ENCODE measurements around the gene KCNG1. TPM values are rescaled to one million over a fixed set of nuclear protein-coding genes. Genes with fewer than 3 reads are reported as not detected.

KCNG1 gene
- total and polyA plus RNA-seq, 2 of the 8 experiments (the other 6 are each of a cell fraction or from before 2014, with no cell fraction given), result 16.0 to 18.0 TPM

- no peak for TF ChIP-seq CTBP2 (IDR thresholded peaks at IDR 0.05; ENCODE audit: borderline replicate concordance, insufficient read depth, insufficient read length, low read length)
- no peak for TF ChIP-seq RFX5 (IDR thresholded peaks at IDR 0.05; ENCODE audit: borderline replicate concordance, low read depth, low read length)
- no peak for TF ChIP-seq SRF (IDR thresholded peaks at IDR 0.05; ENCODE audit: low read depth, low read length)
- no peak for TF ChIP-seq TAF7 (optimal IDR thresholded peaks at IDR 0.05; ENCODE audit: borderline replicate concordance, low read depth, low read length)
- no peak for TF ChIP-seq BACH1 (IDR thresholded peaks at IDR 0.05; ENCODE audit: low read length)
- TF ChIP-seq CHD7 (IDR thresholded peaks at IDR 0.05; ENCODE audit: insufficient replicate concordance, low read length), result no peak
- TF ChIP-seq HDAC6 (IDR thresholded peaks at IDR 0.05; ENCODE audit: low read depth, low read length), result no peak
These were observed 45.6 kb downstream of the KCNG1 start (continued) for GRCh38 chr20:50977066-50978021.

All from H1 (cell line).